HEK293T (cell line): Measurements from ENCODE around the gene RANBP3L.

Experiments used
- CTCF ChIA-PET: fragments of 350-600 bp; formaldehyde crosslinking; extraction: SDS; loops from one replicate; lab custom pipeline; 2021; ENCODE audit warnings: antibody characterized with exemption, inconsistent platforms; lab: Yijun Ruan, JAX
- POLR2A ChIA-PET: fragments of 350-600 bp; formaldehyde crosslinking; extraction: SDS; loops from one replicate; lab custom pipeline; 2020; ENCODE audit warnings: antibody characterized with exemption, inconsistent platforms; lab: Yijun Ruan, JAX
- DNase-seq: peaks from one replicate; pipeline ENCODE4 v3.0.0; 2012; ENCODE audit warnings: mixed read lengths; ENCODE audit errors: extremely low spot score
- ARNT ChIP-seq: fragments of 450-650 bp; IDR thresholded peaks from 2 replicates; pipeline ENCODE4 v1.6.1; 2017; ENCODE audit warnings: mild to moderate bottlenecking
- BHLHE40 ChIP-seq: fragments of 450-650 bp; IDR thresholded peaks from 2 replicates; pipeline ENCODE4 v1.6.1; 2016; ENCODE audit warnings: mild to moderate bottlenecking, moderate library complexity, borderline replicate concordance
- CTBP1 ChIP-seq: fragments of 450-650 bp; IDR thresholded peaks from 2 replicates; pipeline ENCODE4 v1.6.1; 2016; ENCODE audit warnings: borderline replicate concordance
- ELF4 ChIP-seq: fragments of 450-650 bp; IDR thresholded peaks from 2 replicates; pipeline ENCODE4 v1.6.1; 2017; ENCODE audit warnings: antibody characterized with exemption
- FOXA1 ChIP-seq: fragments of 450-650 bp; IDR thresholded peaks from 2 replicates; pipeline ENCODE4 v1.6.1; 2016; ENCODE audit warnings: mild to moderate bottlenecking
- FOXK2 ChIP-seq: fragments of 450-650 bp; IDR thresholded peaks from 2 replicates; pipeline ENCODE4 v1.6.1; 2016; ENCODE audit warnings: mild to moderate bottlenecking
- FOXM1 ChIP-seq: fragments of 450-650 bp; IDR thresholded peaks from 2 replicates; pipeline ENCODE4 v1.6.1; 2017; ENCODE audit warnings: mild to moderate bottlenecking, borderline replicate concordance
- HDGF ChIP-seq: fragments of 450-650 bp; IDR thresholded peaks from 2 replicates; pipeline ENCODE4 v1.6.1; 2017; ENCODE audit warnings: antibody characterized with exemption, borderline replicate concordance
- L3MBTL2 ChIP-seq: fragments of 450-650 bp; conservative IDR thresholded peaks from 2 replicates; pipeline ENCODE4 v1.6.1; 2016; ENCODE audit warnings: mild to moderate bottlenecking
- LEF1 ChIP-seq: fragments of 450-650 bp; IDR thresholded peaks from 2 replicates; pipeline ENCODE4 v1.6.1; 2017; ENCODE audit warnings: mild to moderate bottlenecking, borderline replicate concordance
- NFRKB ChIP-seq: fragments of 450-650 bp; IDR thresholded peaks from 2 replicates; pipeline ENCODE4 v1.6.1; 2016; ENCODE audit warnings: mild to moderate bottlenecking, moderate library complexity
- SP1 ChIP-seq: fragments of 450-650 bp; IDR thresholded peaks from 2 replicates; pipeline ENCODE4 v1.6.1; 2017
- SUZ12 ChIP-seq: fragments of 450-650 bp; IDR thresholded peaks from 2 replicates; pipeline ENCODE4 v1.6.1; 2016; ENCODE audit warnings: mild to moderate bottlenecking
- TARDBP ChIP-seq: fragments of 450-650 bp; IDR thresholded peaks from 2 replicates; pipeline ENCODE4 v1.6.1; 2016
- ZNF384 ChIP-seq: fragments of 450-650 bp; IDR thresholded peaks from 2 replicates; pipeline ENCODE4 v1.6.1; 2016
- TF ChIP-seq, protein P1 (sequence below): fragments of 450-650 bp; IDR thresholded peaks from 2 replicates; pipeline ENCODE4 v1.6.1; 2016

RANBP3L gene

DNA sequence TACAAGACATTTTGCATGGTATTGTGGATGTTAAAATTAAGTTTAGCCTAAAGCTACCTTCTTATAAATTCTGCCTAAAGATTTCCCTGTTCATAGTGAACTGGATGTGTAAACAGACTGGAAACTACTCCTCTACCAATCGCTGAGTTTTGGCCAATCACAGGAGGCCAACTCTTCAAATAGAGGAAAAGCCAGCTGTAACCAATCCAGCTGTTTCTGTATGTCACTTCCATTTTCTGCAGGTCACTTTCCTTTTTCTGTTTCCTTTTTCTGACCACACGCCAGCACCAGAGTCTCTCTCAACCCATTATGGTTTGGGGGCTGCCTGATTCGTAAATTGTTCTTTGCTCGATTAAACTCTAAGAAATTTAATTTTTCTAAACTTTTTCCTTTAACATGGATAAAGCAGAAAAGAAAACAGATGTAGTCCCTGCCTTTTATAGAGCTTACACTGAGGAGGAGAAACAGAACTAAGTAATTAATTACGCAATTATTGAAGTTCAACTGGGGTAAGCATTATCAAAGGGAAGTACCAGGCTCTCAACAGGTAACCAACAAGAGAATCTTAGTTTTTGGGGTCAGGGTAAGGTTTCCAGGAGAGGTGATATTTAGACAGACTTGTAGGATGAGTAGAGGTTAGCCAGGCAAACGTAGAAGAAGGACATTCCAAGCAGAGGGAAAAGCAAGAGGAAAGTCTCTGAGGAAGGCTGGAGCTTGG is 27.7 kb downstream of the RANBP3L start:
- CTCF ChIA-PET, result interaction anchor here (1.9 kb wide), 1 partner anchor 8 kb away, joined by 9 read pairs; no protein-coding TSS in a partner anchor
- POLR2A ChIA-PET, result no interaction called here
- no peak for DNase-seq

DNA sequence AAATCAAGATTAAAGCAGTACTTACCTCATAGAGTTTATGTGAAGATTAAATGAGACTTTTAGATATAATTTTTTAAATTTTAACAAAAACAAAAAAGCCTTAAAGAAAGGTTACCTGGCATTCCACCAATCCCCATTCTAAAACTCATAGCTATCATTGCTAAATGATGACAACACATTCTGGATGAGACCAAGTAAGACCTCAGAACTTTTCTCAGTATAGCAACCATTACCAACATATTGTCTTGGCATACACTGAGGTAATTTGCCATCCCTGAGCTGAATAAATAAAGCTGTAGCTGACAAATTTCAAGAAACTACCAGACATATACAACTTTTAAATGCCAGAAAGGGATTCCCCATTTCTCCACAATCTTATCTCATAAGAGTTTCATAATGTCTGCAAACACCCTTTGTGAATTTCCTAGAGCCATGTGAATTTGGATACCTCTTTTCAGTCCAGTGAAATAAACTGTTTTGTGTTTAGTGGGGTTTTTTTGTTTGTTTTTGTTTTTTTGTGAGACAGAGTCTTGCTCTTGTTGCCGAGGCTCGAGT is 29.5 kb downstream of the RANBP3L start:
- CTCF ChIA-PET, result interaction anchor here (0.6 kb wide), 2 partner anchors 54 to 598 kb away, joined by 3 read pairs; no protein-coding TSS in a partner anchor

More for the DNA sequence above, 27.7 kb downstream of the RANBP3L start:
- TF ChIP-seq CTBP1 (no peak), SP1 (no peak), SUZ12 (no peak), NFRKB (no peak), LEF1 (no peak), FOXA1 (no peak), HDGF (no peak), BHLHE40 (no peak), FOXM1 (no peak), L3MBTL2 (no peak), ELF4 (no peak)
- TF ChIP-seq, protein P1, sequence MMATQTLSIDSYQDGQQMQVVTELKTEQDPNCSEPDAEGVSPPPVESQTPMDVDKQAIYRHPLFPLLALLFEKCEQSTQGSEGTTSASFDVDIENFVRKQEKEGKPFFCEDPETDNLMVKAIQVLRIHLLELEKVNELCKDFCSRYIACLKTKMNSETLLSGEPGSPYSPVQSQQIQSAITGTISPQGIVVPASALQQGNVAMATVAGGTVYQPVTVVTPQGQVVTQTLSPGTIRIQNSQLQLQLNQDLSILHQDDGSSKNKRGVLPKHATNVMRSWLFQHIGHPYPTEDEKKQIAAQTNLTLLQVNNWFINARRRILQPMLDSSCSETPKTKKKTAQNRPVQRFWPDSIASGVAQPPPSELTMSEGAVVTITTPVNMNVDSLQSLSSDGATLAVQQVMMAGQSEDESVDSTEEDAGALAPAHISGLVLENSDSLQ, result no peak

GRCh38 chr5:36270876-36271575 is 30.7 kb downstream of the RANBP3L start:
- TF ChIP-seq FOXK2, result no peak
- TF ChIP-seq HDGF, result no peak
- no peak for TF ChIP-seq ARNT
- TF ChIP-seq NFRKB, result no peak
- no peak for TF ChIP-seq SP1
- TF ChIP-seq FOXM1, result no peak
- TF ChIP-seq ZNF384, result no peak
- TF ChIP-seq SUZ12, result no peak
- no peak for TF ChIP-seq TARDBP
- no peak for TF ChIP-seq FOXA1
- no peak for TF ChIP-seq LEF1
- TF ChIP-seq BHLHE40, result no peak
- DNase-seq, result no peak
- ChIA-PET CTCF (interaction anchor here (0.7 kb wide), 1 partner anchor 20 kb away, joined by 3 read pairs; no protein-coding TSS in a partner anchor), POLR2A (interaction anchor here (0.6 kb wide), 1 partner anchor 308 kb away, joined by 4 read pairs; no protein-coding TSS in a partner anchor)

More for the DNA sequence above, 29.5 kb downstream of the RANBP3L start:
- DNase-seq, result no peak
- POLR2A ChIA-PET, result no interaction called here
- TF ChIP-seq TARDBP (no peak), HDGF (no peak), ARNT (no peak), SP1 (no peak), FOXM1 (no peak), FOXA1 (no peak), BHLHE40 (no peak), L3MBTL2 (no peak), NFRKB (no peak), ZNF384 (no peak), SUZ12 (no peak), FOXK2 (no peak), ELF4 (no peak), LEF1 (no peak), CTBP1 (no peak)
- TF ChIP-seq, protein P1, result no peak

- ChIA-PET CTCF (no interaction called here), POLR2A (no interaction called here)
- no peak for DNase-seq
These were observed 31.5 kb downstream of the RANBP3L start for GRCh38 chr5:36270175-36270574.

DNA sequence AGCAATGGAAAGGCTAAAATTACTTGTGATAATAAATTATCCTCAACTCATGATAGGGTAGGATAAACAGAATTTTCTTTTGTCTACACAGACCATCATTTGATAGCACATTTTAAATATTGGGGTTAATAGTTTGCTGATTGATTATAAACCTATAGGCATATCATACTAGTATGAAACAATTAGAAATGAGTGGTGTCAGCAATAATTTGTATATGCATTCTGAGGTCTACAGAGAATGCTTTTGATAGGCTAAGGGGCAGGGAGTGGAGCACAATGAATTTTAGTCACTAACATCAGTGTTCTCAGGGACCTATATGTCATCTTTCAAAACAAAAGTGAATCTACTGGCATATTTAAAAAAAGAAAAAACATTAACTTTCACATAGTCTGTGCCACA is 32.2 kb downstream of the RANBP3L start:
- no peak for DNase-seq
- POLR2A ChIA-PET, result no interaction called here
- TF ChIP-seq LEF1 (no peak), FOXM1 (no peak), NFRKB (no peak), ZNF384 (no peak), BHLHE40 (no peak), SUZ12 (no peak), HDGF (no peak), FOXA1 (no peak), ELF4 (no peak), ARNT (no peak), CTBP1 (no peak), SP1 (no peak), FOXK2 (no peak), L3MBTL2 (no peak), TARDBP (no peak)
- TF ChIP-seq, protein P1, result no peak
- CTCF ChIA-PET, result no interaction called here

More at GRCh38 chr5:36270175-36270574, 31.5 kb downstream of the RANBP3L start:
- TF ChIP-seq, protein P1, result no peak
- TF ChIP-seq CTBP1 (no peak), BHLHE40 (no peak)
